Suppressor macrophage treated with lipopolysaccharide for 4 hours (primary cell): ENCODE measurements around the gene PTPRJ.

Experiments used
- DNase-seq: peaks from one replicate; pipeline ENCODE4 v3.0.0-alpha.2; 2020

The PTPRJ gene

DNA sequence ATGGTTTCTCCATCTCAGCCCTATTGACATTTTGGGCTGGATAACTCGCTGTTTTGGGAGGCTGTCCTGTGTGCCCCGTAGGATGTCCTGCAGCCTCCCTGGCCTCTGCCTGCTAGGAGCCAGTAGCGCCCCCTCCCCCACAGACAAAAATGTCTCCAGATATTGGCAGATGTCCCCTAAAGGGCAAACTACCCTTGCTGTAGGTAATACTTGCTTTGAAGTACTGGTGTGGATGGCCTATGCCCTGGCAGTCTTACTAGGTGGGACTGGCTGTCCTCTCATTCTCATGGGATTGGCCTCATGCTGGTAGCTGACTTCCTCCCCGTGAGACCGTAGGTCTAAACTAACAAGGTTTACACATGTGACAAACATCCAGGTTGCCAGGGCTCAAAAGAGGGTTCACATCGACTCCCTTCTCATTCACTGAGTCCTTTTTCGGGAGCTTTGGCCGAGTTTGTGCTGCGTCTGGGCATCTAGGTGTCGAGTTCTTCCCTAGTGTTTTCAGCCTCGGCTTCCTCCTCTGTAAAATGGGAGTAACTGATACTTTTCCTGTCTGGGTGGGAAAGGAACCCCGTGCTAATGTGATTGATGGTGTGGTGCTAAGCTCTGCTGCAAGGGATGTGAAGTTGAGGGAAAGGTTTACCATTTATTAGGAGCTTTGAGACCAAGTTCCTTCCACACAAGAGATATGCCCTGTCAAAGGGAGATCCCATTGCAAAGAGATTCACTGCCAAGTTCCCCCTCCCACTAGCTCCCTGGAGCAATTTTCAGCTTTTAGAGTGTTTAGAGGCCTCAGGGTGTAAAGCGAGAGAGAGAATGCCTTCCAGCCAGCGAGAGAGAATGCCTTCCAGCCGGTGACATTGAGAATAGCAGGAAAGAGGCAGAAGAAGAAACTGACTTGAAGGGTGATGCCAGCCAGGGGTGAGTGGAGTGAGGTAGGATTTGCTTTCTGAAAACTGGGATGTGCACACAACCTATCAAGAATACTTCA is 17.0 kb downstream of the PTPRJ start:
- no peak for DNase-seq

DNA sequence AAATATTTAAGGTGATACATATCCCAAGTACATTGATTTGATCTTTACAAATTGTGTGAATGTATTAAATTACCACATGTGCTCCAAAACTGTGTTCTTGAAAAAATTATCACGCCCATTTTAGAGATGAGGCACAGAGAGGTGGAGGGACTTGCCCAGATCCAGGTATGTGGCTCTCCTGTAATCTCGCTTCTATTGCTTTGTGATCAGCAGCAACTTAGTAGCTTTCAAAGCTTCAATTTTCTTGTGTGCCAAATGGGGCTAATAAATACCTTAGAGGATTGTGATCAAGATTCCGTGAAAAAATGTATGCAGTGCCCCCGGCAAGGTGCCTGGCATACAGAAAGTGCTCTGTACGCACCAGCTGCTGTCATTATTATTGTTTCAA is 18.0 kb downstream of the PTPRJ start:
- DNase-seq: no peak

DNA sequence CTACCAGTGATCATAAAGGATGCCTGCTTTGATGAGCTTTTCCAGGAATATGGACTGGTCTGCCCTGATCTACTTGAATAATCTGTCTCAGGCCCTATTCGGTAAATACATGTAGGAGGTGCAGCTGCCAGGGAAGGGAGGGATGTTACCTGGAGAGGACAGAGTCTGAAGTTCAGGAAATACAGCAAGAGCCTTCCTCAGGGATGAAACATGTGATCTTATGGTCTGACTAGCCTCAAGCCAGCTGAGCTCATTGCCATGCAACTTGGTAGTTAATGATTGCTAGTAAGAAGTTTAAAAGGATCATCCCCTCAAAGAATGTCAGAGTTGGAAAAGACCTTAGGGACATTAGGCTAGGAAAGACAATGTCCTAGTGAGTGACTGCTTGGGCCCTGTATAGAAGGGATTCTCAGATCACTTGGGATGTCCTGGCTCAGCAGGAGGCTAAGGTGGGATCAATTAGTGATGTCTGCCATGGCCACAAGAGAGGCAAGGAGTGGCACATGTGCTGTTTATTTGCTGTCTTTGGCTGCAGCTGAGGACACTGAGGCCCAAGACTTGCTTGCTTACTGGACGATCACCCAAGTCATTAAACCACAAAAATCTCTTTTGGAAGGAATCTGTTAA is 18.5 kb downstream of the PTPRJ start:
- DNase-seq: no peak

DNA sequence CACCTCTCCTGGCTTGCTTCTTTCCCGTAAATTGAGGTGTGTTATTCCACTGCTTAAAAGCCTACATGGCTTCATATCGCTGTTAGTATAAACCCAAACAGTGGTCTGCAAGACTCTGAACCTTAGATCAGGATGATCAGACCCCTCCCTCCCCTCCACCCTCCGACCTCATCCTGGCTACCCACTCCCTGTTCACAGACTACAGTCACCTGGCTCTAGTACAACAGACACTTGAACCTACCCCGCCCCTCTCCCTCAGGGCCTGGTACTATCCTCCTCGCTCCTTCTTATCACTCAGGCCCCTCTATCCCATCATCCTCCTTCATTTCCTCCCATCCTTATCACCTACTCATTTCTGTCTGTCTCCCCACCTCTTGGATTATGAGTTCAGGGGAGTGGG is 20.1 kb downstream of the PTPRJ start:
- DNase-seq: no peak

DNA sequence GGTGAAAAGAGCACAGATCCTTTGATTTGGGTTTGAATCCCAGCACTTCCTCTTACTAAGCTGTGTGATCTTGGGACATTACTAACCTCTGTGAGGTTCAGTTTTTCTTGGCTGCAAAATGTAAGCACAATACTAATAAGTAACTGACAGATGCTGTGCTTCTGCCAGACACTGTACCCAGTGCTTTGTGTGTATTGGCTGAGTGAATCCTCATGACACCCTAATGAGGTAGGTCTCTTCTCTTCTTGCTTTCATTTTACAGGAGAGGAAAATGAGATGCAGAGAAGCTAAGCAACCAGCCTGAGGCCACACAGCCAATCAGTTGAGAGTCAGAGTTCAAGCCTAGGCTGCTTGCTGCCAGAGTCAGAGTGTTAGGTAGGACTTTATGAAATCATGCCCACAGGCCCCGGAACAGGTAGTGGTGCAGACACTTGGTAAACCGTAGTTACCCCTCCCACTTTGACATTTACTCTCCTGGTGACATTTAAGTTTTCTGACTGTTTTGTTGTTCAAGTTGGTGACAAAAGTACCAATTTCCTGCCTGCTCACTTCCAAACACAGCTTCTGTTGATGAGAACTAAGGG is 21.2 kb downstream of the PTPRJ start:
- DNase-seq: no peak

DNA sequence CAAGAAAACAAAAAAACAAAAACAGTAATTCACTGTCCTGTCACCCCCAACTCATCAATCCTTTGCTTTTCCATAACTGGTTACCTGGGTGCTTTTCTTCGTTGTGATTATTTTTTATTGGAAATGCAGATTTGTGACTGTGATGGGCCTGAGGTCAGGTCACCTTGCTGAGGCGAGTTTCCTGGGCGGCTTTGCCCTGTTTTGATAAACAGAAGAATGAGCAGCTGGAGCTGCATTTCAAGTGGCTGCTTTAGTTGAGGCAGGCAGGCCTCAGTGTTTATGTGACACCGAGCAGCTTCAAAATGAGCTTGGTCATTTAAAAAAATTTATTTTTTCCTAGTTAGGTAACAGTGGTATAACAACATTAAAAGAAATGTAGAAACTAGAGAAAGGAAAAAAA is 22.2 kb downstream of the PTPRJ start:
- no peak for DNase-seq

DNA sequence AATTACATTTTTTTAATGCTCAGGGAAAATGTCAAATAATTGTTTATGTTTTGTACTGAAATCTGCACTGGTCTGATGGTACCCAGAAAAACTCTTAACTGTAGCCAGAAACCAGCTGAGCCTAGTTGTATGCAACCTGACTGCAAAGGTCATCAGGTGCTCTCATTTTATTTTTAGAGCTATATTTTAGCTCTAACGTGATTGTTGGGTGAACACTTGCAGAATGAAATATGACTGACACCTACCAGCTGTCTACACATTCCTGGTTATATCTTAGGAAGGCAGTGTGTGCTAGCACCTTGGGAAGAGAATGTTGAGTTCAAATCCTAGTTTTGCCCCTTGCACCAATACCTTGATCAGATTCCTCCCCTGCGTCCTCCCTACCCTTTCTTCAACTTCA is 23.6 kb downstream of the PTPRJ start:
- DNase-seq: no peak

DNA sequence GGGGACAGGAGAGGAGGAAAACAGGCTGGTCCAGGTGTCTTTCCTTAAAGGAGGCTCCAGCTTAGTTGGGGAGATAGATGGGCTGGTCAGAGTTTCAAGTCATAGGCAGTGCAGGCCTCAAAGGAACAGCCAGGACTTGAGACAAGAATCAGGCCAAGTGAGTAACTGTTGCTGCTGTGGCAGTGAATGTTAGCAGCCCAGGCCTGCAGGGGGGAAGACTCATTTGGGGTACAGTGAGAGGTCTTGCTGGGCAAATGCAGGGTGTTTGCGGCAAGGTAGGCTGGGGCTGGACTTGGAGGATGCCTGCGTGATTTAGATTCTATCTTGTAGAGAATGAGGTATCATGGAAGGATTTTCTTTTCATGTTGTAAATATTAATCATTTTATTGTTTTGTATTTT is 24.1 kb downstream of the PTPRJ start:
- no peak for DNase-seq

DNA sequence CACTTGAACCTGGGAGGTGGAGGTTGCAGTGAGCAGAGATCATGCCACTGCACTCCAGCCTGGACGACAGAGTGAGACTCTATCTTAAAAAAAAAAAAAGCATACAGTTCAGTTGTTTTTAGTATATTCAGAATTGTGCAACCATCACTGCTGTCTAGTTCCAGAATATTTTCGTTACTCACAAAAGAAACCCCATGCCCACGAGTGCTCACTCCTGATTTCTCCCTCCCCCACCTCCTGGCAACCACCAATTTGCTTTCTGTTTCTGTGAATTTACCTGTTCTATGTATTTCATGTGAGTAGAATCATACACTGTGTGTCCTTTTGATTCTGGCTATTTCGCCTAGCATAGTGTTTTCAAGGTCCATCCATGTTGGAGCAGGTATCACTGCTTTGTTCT is 24.8 kb downstream of the PTPRJ start:
- DNase-seq: peak; percentile 73

DNA sequence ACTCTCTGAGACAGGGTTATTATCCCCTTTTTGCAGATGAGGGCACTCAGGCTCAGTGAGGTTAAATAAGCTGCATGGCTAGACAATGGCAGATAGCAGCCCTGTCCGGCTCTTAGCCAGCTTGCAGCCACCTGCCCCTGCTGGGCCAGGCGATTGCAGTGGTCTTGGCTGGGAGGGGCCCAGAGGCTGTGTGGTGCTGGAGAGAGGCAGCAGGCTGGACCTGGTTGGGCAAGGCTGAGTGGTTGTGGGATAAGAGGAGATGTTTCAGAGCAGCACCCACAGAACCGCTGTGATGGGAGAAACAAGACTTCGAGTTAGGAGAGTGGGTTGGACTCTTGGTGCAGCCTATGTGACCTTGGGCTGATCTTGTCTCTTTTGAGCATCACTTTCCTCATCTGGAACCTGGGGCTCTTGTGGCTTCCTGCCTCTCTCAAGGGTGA is 25.5 kb downstream of the PTPRJ start:
- no peak for DNase-seq

DNA sequence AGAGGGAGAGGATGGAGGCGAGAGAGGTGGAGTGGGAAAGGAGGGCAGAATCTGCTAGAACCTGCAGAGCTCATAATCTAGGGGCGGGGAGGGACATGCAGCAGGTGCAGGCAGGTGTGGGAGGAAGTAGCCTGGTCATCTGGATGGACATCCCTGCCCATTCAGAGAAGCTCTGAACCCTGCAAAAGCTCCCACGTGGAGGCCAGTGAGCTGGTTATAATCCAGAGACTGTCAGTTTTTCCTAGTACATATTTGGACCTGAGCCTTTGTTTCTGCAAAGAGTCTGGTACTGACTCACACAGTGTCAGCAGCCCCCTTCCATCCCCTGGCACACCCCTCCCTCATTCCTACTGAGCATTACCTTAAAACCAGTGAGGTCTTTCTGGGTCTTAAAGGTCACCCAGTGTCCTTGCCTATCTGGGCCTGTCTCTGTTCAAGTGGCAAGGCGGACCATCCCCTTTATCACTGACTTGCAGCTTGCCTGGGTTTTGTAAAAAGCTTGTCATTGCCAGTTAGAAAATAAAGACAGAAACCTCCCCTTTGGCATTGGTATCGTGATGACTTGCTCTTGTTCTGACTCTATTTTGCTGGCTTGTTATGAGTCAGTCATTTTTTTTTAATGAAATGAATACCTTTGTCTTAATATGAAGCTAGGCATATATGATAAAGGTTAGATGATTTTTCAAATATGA is 26.1 kb downstream of the PTPRJ start:
- peak; percentile 68 for DNase-seq

DNA sequence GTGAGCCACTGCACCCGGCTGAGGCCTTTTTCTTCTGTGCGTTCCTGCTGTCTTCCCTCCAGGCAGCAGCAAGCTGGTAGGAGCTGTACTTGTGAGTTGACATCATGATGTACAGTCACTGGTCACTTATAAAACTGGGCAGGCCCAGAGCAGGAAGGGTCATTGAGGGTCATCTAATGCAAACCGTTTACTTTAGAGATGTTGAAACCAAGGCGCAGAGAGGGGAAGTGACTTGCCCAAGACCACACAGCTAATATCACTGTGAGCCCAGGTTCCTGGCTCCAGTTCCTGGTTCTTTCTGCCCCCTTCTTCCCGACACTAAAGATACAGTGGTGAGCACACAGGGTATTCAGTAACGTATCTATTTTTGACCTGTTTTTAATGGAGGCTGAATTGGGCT is 27.3 kb downstream of the PTPRJ start:
- DNase-seq: peak; percentile 98

DNA sequence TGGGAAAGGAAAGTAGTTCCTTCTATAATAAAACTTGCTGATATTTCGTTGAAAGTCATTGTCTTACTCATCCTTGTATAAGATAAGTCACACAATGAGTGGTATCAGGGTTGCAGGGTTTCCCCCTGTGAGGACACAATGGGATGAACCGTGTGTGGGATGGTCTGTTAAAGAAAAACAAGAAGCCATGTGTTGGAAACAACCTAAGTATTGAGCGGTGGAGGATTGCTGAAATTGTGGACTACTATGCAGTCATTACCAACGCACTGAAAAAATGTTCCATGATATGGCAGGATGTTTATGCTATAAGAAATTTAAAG is 28.6 kb downstream of the PTPRJ start:
- DNase-seq: peak; percentile 97

DNA sequence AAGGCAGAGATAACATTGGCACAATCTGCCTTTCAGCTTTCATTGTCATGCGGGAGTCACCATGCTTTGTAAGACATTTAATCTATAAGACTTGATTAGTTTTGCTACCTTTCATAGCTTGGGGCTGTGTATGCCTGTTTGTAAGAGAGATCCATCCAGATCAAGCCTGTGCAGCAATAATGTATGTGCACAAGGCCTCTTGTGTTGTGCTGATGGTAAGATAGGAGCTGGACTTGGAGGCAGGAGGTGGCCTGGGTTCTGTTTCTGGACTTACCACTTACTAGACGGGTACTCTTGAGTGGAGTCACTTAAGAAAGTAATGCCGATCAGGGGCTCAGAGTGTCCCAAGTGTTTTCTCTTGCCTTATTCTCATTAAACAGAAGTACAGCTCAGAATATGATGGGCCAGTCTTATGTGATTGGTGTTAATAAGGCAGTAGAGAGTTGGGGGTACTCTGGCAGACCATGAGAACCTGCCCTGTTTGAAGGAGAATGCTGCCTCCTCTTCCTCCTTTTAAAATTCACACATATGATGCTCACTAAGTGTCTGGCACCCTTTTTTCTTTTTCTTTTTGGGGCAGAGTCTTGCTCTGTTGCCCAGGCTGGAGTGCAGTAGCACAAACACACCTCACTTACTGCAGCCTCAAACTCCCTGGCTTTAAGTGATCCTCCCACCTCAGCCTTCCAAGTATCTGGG is 30.9 kb downstream of the PTPRJ start:
- no peak for DNase-seq

DNA sequence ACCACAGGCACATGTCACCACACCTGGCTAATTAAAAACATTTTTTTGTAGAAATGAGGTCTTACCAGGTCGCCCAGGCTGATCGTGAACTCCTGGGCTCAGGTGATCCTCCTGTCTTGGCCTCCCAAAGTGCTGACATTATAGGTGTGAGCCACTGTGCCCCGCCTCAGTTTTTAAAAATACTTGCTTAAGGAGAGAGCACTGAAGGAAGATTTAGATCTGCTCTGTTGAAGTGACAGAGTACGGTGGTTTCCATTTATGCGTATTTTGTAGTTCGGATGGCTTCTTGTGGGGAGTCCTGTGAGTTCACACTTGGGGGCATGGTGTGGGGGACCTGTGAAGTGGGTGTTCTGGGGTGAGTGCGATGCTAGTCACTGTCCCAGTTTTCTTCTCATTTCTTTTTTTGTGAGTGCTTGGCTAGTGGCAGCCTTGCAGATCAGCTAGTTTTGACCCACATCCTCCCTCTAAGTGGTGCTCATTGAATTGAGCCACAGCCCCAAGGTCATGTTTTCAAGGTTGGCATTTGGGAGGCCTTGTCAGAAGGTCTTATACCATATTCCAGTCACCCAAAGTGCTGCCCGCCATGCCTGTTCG is 31.5 kb downstream of the PTPRJ start:
- DNase-seq: no peak

DNA sequence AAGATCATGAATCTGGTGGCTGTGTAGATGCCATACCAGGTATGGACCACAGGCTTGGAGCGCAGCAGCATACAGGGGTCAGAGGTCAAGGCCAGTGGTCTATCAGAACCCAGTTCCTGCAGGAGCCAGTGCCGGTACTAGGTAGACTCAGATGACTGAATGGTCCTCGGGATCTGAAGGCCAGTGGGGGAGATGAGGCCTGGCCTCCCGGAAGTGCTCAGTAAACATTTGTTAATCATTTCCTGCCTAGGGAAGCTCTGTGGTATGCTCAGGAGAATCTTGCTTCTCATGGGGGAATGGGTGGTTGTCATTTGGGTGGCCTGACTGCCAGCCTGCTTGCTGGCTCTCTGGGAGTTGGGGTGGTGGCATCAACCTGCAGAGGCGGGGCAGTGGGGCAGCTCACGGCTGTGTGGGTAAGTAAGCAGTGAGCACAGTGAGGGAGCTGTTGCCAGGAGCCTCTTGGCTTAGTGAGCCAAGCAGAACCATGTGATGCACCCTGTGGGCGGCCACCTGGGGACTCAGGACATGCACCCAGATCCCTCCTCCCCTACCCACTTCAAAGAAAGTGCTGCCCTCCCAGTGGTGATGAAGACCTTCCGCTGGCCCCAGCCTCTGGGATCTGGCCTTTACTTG is 33.0 kb downstream of the PTPRJ start:
- peak; percentile 59 for DNase-seq

DNA sequence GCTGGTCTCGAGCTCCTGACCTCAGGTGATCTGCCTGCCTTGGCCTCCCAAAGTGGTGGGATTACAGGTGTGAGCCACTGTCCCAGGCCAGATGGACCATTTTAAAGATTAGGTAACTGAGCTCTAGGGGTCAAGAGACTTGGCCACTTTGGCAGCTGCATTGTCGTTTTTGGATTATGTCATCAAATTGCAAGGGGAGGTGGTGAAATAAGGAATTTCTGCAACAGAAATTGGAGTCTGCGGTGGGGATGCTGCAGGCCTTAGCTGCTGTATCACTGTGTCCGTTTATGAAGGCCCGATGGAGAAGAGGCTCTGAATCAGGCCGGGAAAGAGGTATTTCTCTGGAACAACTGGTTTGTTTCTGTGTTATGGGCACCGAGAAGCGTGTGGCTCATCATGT is 34.6 kb downstream of the PTPRJ start:
- peak; percentile 57 for DNase-seq

DNA sequence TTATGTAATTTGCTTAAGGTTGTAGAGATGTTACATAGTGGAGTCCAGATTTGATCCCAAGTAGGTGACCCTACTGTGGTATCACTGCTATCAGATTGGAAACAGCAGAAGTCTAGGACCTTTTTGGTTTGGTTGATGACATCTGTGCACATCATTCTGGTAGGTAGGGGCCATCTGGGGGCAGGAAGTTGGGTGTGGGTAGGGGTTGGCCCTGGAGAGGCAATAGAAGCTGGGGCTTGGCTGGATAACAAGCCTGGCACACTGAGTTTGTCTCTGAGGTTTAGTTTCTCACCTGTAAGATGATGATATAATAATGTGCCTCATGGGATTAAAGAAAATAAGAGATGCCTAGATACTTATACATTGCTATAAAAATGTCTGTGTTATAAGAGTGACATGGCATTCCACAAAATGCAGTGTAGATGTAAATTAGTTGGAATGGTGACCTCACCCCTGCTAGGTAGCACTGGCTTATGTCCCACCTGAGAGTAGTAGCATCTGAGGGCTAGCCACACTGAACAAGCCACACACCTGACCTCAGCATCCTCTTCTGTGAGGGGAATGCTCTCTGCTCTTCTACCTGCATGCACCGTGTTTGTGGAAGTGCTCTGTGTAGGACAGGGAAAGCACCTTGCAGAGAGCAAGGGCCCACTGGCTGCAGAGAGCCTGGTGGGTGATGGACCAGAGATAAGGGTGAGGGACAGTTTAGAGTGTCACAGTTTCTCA is 36.9 kb downstream of the PTPRJ start:
- no peak for DNase-seq

DNA sequence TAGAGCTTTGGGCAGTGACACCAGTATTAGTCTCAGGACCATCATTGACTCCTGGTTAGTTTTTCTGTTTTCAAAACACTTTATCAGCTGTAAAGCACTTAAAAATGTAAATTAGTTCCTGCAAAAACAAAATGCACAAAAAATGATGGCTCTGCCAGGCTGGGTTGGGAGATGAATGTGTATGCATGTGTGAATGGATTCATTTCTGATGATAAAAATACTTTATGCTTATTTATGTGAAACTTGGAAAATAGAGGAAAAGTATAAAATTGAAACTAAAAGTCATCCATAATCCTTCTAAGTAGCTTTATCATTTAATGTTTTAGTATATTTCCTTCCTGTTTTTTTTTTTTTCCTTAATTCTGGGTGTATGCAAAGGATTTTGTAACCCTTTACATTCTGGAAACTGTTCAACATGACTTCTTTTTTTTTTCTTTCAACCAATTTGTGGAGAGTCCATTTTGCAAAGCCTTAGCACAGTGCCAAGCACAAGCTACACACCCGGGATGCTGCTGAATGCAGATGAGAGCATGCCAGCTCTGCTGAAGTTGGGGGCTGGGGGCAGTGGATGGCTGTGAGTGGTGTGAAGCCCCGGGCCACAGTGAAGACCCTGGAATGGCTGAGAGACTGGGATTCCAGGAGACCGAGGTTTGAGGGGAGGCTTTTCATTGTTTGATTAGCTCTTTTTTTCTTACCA is 37.6 kb downstream of the PTPRJ start:
- DNase-seq: peak; percentile 54

DNA sequence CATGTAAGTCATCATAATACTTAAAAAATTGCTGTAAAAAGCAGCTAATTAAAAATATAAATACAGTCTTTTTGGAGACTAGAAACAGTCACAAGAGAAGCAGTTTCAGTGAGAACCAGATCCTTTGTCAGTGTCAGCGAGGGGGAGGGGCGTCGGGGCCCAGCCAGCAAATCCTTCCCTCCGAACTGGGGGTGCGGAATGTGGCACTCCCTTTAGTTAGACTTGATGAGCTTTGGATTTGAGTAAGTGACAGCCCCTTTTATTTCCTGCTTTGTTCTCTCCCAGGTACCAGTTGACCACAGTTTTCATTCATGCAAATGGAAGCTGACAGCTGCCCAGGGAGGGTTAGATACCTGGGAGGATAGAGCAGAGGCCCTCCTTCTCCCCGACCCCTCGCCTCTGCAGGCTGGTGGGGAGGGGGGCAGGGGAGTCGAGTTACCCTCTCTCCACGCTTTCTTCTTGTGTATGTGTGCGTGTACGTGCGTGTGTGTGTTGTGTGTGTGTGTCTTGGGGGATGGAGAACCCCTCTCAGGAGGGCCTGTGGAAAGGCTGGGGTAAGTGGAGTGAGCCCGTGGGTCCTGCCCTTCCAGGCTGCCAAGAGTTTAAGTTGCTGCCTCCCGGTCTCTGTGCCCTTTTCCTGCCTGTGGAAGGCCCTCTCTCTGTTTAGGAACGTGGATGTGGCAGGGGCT is 38.3 kb downstream of the PTPRJ start:
- no peak for DNase-seq
